Placental pericyte (primary cell): Measurements from ENCODE around the gene SMIM36. TPM values are rescaled to one million over a fixed set of nuclear protein-coding genes. Genes with fewer than 3 reads are reported as not detected.

Source experiments
- small RNA-seq: library from RNA; depleted of rRNA; stranded (forward); fragments of <200 nt; gene quantifications from one replicate; pipeline ENCODE3, GENCODE V24; 2012; ENCODE audit warnings: low replicate concordance
- total RNA-seq: library from RNA; depleted of rRNA; stranded (reverse); fragments of >200 nt; gene quantifications from 2 replicates; pipeline ENCODE4 v1.2.3, GENCODE V29; 2012

The SMIM36 gene
- not detected in 2 replicates for total RNA-seq

DNA sequence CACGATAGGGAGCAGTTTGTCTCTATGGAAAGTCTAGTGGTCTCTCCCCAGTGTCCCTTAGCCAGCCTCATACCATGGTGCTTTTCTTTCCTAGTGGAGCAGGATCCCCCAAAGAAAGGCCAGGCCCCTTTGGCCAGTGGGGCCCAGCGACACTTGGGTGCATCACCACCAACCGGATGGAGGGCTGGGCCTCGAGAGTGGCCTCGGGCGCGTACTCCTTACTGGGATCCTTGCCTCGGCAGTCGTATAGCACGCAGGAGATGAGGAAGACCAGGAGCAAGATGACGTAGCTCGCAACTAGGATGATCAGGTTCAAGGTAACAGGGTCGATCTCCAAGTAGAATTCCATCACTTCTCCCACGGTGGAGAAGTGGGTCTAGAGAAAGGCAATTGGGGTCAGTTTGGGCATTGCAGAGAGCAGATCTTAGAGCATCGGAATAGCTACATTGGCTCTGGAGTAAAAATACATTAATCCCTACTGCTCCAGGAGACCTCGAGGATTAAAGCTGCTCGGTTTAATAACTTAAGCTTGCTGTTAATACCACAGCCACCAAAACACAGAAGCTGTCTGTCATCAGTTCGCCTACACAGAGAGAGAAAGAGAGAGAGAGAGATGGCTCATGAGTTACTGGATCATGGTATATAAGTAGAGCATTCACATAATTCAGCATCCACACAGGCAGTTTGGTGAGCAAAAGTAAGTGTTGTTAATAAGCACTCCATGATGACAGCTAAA lies at the start of gene SMIM36:
SMIM36 (minus strand) TSS at position 467 of the 736 bp plus-strand sequence.

DNA sequence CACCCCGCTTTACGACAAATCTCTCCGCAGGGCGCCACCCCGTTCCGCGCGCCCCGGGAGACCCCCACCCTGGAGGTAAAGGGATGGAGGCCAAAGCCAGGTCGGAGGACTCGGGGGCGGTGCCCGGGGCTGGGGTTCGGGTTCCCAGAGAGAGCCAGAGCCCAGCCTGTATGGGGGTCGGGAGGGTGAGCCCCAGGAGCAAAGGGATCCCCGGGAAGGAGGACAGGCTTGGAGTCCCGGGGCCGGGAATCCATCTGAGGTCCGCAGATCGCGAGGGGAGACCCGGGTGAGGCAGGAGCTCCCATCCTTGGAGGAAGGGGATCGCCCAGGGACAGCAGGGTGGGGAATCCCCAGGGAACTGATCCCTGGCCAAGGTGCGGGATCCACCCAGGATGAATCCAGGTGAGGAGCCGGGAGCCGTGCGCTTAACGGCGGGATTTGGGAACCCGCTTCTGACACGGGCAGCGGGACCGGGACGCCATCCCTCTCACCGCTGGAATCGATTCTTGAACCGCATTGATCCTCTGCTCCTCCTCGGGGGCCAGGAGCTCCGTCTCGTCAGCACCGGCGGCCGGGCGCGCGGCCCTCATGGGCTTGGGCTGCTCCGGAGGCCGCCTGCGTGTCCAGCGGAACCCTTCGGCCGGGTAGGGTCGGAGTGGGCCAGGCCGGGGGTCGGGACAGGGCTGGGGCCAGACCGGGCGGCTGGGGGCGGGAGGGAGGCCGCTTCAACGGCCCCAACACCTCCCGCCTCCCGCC lies 89.9 kb downstream of the SMIM36 start, which contains the start of gene MMD:
MMD (minus strand) TSS at position 657 of the 756 bp plus-strand sequence; CDS start at position 517, 140 bp downstream.

Small RNAs within 50 kb of the gene (small RNA-seq; reads per million reads assigned to genes)
- gene RNU6-1249P, result not detected

Other genes starting within 250 kb of the SMIM36 start
- not detected in 2 replicates for gene HLF, start 246.5 kb downstream of the SMIM36 start, total RNA-seq
- 15.8 and 32.9 TPM in 2 replicates for gene MMD, start 89.6 kb downstream of the SMIM36 start, total RNA-seq
- gene TMEM100, start 211.4 kb upstream of the SMIM36 start, total RNA-seq, result 1.8 and 3.4 TPM in 2 replicates
- gene PCTP, start 239.6 kb upstream of the SMIM36 start, total RNA-seq, result 15.9 and 17.5 TPM in 2 replicates